HG03521 (cell line): ENCODE data around the gene ATP6V1C2.
"Not testable (repeated sequence)": the region's sequence is repeated elsewhere in the genome, so short reads cannot be mapped to it uniquely, and the experiment has no call there.

Experiments
- ATAC-seq: cut with Tn5 transposase; IDR thresholded peaks from one replicate; pipeline ENCODE4 v1.9.1; 2021; ENCODE audit warnings: mild to moderate bottlenecking, moderate library complexity; ENCODE audit not compliant: unreplicated experiment

The ATP6V1C2 gene

GRCh38 chr2:10765914-10766313, 44.5 kb downstream of the ATP6V1C2 start:
- ATAC-seq: no peak

DNA sequence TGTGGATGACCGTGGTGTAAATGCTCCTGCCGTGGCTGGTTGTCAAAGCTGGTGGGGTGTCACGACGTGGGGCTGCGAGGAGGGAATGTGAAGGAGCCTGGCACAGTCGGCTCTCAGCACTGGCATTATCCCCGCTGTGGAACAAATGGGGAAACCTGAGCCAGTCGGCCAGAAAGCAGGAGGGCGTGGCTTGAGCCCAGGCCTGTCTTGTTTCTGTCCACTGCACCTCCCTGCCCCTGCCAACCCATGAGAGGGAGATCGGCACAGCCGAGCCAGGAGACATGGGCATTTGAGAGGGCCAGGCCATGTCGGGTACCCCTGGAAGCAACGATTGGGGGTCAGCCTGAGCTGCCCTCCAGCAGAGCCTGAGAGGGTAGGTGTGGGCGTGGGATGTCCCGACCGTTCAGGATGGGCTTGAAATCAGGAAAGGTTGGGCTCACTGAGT, 46.7 kb downstream of the ATP6V1C2 start:
- no peak for ATAC-seq

GRCh38 chr2:10770956-10771750, 49.7 kb downstream of the ATP6V1C2 start:
- no peak for ATAC-seq

DNA sequence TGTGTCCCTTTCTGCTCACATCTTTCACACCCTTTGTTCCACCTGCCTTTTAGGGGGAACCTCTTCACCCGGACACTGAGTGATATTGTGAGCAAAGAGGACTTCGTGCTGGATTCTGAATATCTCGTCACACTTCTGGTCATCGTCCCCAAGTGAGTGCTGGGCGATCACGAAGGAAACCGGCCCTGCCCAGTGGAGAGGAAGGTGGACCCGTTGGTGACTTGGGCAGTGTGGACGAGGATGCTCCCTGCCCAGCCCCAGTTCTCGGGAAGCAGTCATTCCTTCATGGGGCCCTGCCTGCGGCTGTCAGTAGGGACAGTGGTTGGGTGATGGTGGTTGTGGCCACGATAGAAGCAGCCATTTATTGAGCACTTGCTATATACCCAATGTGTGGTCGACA, 50.4 kb downstream of the ATP6V1C2 start:
- ATAC-seq: no peak

DNA sequence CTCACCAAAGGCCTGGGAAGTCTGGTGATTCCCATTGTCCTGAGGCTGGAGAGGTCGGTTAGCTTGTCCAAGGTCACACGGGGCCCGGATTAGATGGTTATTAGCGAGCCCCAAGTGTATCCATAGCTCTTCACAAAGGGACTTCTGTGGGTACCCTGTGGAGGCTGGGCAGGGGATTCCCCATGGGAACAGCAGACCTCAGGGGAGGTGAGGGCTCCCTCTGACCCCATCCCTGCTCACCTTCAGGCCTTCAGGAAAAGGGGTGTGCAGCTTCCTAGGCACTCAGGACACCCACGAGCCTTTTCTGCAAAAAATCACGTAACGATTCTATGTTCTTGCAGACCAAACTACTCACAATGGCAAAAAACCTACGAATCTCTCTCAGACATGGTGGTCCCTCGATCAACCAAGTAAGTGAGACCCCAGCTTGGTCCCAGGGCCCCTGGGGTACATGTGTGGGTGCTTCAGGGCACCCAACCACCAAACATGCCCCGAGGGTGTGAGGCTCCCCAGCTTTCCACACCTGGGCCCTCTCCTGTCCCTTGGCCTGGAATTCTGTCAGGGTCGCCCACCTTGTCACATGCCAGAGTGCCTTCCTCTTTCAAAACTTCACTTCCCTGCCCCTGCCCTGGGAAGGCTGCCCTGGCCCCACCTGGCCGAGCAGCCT, 50.9 kb downstream of the ATP6V1C2 start:
- ATAC-seq: no peak

DNA sequence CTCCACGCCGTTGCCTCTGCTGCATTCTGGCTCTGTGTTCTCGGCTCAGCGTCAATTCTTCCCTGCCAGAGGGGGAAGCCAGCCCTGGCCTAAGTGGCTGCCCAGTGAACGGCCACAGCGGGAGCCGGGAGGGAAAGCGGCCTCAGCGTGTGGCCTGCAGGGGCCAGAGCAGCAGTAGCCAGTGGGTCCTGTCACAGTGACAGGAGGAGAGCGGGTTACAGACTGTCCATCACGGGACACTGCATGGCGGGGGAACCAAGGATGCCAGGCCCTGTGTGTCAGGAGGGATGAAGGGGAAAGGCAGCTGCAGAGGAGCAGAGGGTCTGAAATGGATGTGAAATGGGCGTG, 51.4 kb downstream of the ATP6V1C2 start:
- ATAC-seq: no peak

DNA sequence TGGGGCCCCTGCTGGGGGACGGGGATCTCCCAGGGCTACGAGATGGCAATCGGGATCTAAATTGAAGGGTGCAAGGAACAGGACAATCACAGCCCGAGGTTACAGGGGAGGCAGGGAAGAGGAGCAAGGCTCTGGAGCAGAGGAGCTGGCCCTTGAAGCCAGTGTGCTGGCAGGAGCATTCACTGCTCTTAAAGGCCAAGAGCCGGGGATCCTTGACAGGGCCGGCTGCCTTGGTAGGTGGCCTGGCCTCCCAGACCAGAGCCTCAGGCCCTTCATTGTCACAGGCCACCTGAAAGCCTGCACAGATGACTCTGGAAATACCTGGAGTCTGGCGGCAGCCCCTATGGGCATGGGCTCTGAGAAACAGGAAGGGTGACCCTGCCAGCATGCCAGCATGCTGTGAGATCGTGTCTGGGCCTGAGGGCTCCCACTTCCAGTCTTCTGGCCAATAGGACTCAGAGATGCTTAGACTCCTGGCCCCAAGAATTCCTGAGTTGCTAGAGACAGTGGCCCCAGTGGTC, 52.5 kb downstream of the ATP6V1C2 start:
- no peak for ATAC-seq

- no peak for ATAC-seq
Measured at GRCh38 chr2:10774394-10774793, 53.0 kb downstream of the ATP6V1C2 start.

GRCh38 chr2:10775021-10775780, 53.8 kb downstream of the ATP6V1C2 start:
- no peak for ATAC-seq

DNA sequence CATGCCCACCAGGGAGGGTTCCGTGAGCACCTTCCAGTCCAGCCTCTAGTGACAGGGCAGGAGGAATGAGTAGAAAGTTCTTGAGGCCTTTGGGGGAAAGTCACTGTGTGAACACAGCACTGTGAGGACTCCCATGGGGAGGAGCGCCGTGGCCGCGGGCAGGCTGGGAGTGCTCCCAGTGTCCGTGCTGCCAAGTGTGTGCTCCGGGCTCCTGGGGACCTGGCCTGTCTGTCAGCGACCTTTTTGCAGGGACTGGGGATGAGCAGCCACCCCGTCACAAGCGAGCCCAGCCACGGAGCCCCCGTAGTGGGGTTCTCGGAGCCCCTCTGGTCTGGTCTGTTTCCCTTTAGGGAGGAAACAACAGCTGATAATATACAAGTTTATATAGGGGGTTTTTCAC, 54.4 kb downstream of the ATP6V1C2 start:
- ATAC-seq: no peak

DNA sequence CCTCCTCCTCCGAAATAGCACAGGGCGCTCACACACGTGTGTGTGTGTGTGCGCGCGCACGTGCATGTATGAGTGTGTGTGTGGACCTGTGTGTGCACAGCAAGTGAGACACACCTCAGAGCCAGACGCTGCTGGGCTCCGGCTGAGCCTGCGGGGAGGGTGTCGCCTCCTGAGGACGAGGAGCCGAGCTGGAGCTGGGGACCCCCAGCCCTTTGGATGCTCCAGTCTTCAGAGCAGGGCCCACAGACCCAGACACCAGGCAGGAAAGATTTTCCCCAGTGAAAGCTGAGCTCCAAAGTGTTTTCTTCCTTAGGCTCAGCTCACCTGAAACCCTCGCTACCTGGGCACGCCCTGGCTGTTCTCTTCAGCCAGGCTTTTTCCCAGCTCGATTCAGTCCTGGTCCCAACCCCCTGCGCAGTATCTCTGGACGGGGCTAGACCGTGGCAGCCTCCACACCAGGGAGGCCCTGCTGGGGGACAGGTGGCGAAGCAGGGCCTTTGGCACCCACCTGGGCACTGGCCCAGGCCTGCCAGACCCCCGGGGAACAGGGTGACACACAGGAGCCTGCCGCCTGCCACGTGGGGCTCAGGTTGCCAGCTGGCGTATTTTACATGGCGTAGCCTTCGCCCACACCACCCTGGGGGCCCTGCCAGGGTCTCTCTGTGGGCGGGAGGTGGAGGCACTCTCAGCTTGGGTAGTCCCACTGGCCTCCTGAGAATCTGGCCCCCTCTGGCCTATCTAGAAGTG, 55.0 kb downstream of the ATP6V1C2 start:
- no peak for ATAC-seq

- ATAC-seq: no peak
Measured at GRCh38 chr2:10777111-10777841, 55.8 kb downstream of the ATP6V1C2 start.

DNA sequence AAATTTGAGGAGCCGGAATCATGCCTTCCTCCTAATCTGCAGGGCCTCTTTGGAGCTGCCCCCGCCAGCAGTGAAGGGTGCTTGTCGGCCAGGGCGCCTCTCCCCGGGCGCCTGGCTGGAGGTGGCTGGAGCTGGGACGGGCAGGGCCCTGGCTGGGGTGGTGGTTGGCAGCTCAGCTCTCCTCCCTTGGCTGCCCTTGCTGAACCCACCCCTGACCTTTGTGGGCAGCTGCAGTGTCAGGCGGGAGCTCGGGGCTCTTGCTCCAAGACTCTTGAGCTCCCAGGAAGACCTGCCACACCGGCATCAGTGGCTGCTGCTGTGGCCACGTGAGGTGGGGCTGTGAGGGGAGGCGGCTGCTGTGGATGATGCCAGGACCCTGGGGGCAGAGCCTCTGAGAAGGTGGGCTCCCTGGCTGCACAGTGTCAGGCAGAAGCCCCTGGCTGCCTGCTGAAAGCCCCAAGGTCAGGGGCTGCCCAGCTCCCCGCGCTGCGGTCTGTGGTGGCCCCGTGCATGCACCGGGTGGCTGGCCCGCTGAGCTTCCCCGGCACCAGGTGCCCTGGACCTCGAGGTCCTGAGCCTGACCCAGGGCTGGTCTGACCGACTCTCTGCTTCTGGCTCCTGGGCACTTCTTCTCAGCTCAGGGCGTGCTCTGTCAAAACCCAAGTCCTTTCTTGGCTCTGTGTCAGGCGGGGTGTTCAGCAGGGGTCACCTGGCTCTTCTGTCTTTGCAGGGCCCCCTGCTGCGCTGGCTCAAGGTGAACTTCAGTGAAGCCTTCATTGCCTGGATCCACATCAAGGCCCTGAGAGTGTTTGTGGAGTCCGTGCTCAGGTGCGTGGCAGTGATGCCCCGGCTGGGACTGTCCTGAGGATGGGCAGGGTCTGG, 56.7 kb downstream of the ATP6V1C2 start:
- ATAC-seq: no peak

DNA sequence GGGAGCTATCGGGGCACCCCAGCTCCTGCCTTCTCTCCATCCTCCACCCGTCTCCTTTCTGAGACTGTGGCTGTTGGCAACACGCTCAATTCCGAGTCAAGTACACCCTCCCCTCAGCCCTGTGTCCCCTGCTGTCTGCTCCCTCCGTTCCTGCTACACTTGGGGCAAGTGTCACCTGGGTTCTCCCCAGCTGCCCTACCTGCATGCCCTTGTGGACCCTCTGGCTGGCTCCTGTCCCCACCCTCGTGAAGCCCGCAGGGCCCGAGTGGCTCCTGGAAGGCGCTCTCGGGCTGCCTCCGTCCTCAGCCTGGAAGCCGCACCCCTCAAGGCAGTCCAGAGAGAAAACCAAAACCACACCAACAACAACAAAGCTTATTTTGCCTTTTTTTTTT, 57.3 kb downstream of the ATP6V1C2 start:
- ATAC-seq: no peak

DNA sequence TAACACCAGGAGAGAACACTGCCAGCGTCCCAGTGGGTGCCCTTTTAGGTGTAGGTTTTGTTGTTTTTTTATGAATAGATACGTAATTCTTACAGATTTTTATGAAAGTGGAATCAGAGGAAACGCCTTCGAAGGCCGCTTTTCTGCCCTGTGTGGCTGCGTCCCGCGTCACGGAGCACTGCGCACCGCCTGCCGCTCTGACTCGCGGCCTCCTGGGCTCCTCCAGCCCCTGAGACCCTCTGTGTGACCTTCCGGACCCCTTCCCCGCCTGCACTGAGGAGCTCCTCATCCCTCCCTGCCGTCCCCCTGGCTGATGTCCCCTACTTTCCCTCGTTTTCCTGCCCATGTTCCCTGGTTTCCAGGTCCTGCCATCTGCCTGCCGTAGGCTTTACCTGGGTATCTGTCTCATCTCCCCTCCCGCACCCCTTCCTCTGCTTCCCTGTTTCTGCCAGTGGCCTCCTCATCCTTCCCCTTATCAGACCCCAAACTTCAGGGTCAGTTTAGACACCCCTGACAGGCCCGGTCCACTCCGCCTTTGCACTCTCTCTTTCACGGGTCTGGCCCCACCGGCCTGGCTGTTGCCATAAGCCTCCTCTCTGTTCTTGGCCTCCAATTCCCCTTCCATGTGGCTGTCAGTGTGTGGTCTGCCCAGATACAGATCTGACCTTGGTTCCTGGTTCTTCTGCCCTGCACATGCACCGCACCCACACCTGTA, 58.5 kb downstream of the ATP6V1C2 start:
- ATAC-seq: no peak

DNA sequence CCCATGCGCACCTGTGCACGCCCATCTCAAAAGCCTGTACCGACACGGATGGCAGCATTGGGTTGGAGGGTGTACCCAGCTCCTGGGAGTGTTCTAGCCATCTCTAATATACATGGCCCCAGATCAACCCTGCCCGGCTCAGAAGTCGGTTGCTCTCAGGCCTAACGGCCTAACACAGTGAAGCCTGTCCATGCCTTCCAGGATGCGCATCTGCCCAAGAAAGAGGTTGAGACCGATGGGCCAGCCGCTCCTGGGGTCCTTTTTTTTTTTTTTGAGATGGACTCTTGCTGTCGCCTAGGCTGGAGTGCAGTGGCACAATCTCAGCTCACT, 59.0 kb downstream of the ATP6V1C2 start:
- ATAC-seq: no peak

GRCh38 chr2:10780821-10781220, 59.4 kb downstream of the ATP6V1C2 start:
- ATAC-seq: not testable (repeated sequence)

- no peak for ATAC-seq
Measured at GRCh38 chr2:10781746-10782145, 60.3 kb downstream of the ATP6V1C2 start.

GRCh38 chr2:10783421-10783820, 62.0 kb downstream of the ATP6V1C2 start:
- ATAC-seq: no peak
